IMR-90 (cell line): Measurements from ENCODE around the gene NRARP. TPM values are rescaled to one million over a fixed set of nuclear protein-coding genes. Genes with fewer than 3 reads are reported as not detected.

Experiments used
- ATAC-seq: fragments of 200-7000 bp; cut with Tn5 transposase; 2 replicates; pipeline ENCODE4 v1.9.1; 2020; ENCODE audit warnings: low read depth, mild to moderate bottlenecking, moderate library complexity
- BruUV-seq: library from RNA; stranded (reverse); fragments of 400-500 nt; replicated peaks from 2 replicates; lab custom pipeline; 2021; lab: Mats Ljungman, UMichigan
- CTCF ChIA-PET: fragments of 300-600 bp; formaldehyde crosslinking; extraction: SDS; loops from one replicate; lab custom pipeline; 2021; ENCODE audit warnings: antibody characterized with exemption; lab: Yijun Ruan, JAX
- POLR2A ChIA-PET: fragments of 300-600 bp; sonication (Branson Sonifier 250); formaldehyde crosslinking; loops from one replicate; lab custom pipeline; 2022; ENCODE audit warnings: antibody characterized with exemption; ENCODE audit not compliant: unreplicated experiment; lab: Charles Lee
- DNase-seq: peaks from one replicate; pipeline ENCODE4 v3.0.0; 2013
- H2AFZ ChIP-seq: replicated peaks from 2 replicates; pipeline ENCODE3; 2013; ENCODE audit warnings: low read length, mild to moderate bottlenecking; ENCODE audit not compliant: poor library complexity
- H2AK5ac ChIP-seq: 2 replicates; pipeline ENCODE4 v1.6.1; 2013; ENCODE audit warnings: low read depth, low read length, inconsistent platforms
- H2AK9ac ChIP-seq: replicated peaks from 2 replicates; pipeline ENCODE3; 2013; ENCODE audit warnings: mild to moderate bottlenecking, low read depth, low read length, moderate library complexity; ENCODE audit not compliant: poor library complexity
- H2BK120ac ChIP-seq: 2 replicates; pipeline ENCODE4 v1.6.1; 2013; ENCODE audit warnings: low read depth, low read length, inconsistent platforms
- H2BK15ac ChIP-seq: 3 replicates; pipeline ENCODE4 v1.6.1; 2013; ENCODE audit warnings: low read depth, low read length, inconsistent platforms
- H2BK20ac ChIP-seq: 2 replicates; pipeline ENCODE4 v1.6.1; 2013; ENCODE audit warnings: low read depth, mild to moderate bottlenecking, inconsistent platforms, low read length, moderate library complexity
- H2BK5ac ChIP-seq: 2 replicates; pipeline ENCODE4 v1.6.1; 2013; ENCODE audit warnings: mild to moderate bottlenecking, low read depth, low read length, inconsistent platforms; ENCODE audit not compliant: poor library complexity, severe bottlenecking
- H3K14ac ChIP-seq: replicated peaks from 2 replicates; pipeline ENCODE4 v1.6.1; 2013; ENCODE audit warnings: low read depth, low read length, inconsistent platforms
- H3K18ac ChIP-seq: 2 replicates; pipeline ENCODE4 v1.6.1; 2013; ENCODE audit warnings: low read depth, low read length, control low read depth
- H3K23ac ChIP-seq: 2 replicates; pipeline ENCODE4 v1.6.1; 2013; ENCODE audit warnings: low read depth, low read length, inconsistent platforms
- H3K27ac ChIP-seq: 2 replicates; pipeline ENCODE4 v1.5.1; 2013; ENCODE audit warnings: mild to moderate bottlenecking, control low read depth, low read length; ENCODE audit not compliant: insufficient read depth
- H3K27me3 ChIP-seq: 2 replicates; pipeline ENCODE4 v1.6.1; 2013; ENCODE audit warnings: low read length; ENCODE audit not compliant: control insufficient read depth, insufficient read depth
- H3K36me3 ChIP-seq: 2 replicates; pipeline ENCODE4 v1.6.1; 2013; ENCODE audit warnings: low read length, mixed read lengths; ENCODE audit not compliant: control insufficient read depth, insufficient read depth
- H3K4ac ChIP-seq: 2 replicates; pipeline ENCODE4 v1.6.1; 2013; ENCODE audit warnings: low read depth, low read length, inconsistent platforms
- H3K4me1 ChIP-seq: 2 replicates; pipeline ENCODE4 v1.6.1; 2013; ENCODE audit warnings: low read length, mixed read lengths; ENCODE audit not compliant: control insufficient read depth, insufficient read depth
- H3K4me2 ChIP-seq: 2 replicates; pipeline ENCODE4 v1.6.1; 2013; ENCODE audit warnings: low read depth, mild to moderate bottlenecking, control low read depth, low read length, moderate library complexity
- H3K4me3 ChIP-seq: 2 replicates; pipeline ENCODE4 v1.5.1; 2013; ENCODE audit warnings: low read depth, mild to moderate bottlenecking, control low read depth, low read length, moderate library complexity; ENCODE audit not compliant: insufficient read depth
- H3K56ac ChIP-seq: 2 replicates; pipeline ENCODE4 v1.6.1; 2013; ENCODE audit warnings: low read length, inconsistent platforms; ENCODE audit not compliant: insufficient read depth; ENCODE audit errors: extremely low read depth
- H3K79me1 ChIP-seq, 2 experiments: 2 replicates each; pipeline ENCODE4 v1.6.1; 2013; ENCODE audit warnings: low read length in 2 of 2, inconsistent platforms in 1 of 2, low read depth in 1 of 2
- H3K9ac ChIP-seq: 2 replicates; pipeline ENCODE4 v1.6.1; 2013; ENCODE audit warnings: low read depth, low read length, control low read depth
- H3K9me1 ChIP-seq: 2 replicates; pipeline ENCODE4 v1.6.1; 2013; ENCODE audit warnings: low read length, inconsistent platforms; ENCODE audit not compliant: insufficient read depth
- H3K9me3 ChIP-seq: 2 replicates; pipeline ENCODE4 v1.6.1; 2013; ENCODE audit warnings: low read length; ENCODE audit not compliant: control insufficient read depth, insufficient read depth
- H4K20me1 ChIP-seq: 2 replicates; pipeline ENCODE4 v1.6.1; 2013; ENCODE audit warnings: low read length, inconsistent platforms; ENCODE audit not compliant: insufficient read depth
- H4K5ac ChIP-seq: 2 replicates; pipeline ENCODE4 v1.6.1; 2013; ENCODE audit warnings: mild to moderate bottlenecking, low read depth, low read length, control low read depth
- H4K8ac ChIP-seq, 2 experiments: 2 replicates each; pipeline ENCODE4 v1.6.1; 2013; ENCODE audit warnings: low read depth in 2 of 2, low read length in 2 of 2, control low read depth in 1 of 2, inconsistent platforms in 1 of 2
- H4K91ac ChIP-seq: 2 replicates; pipeline ENCODE4 v1.6.1; 2013; ENCODE audit warnings: low read depth, low read length, inconsistent platforms; ENCODE audit not compliant: insufficient read depth
- BHLHE40 ChIP-seq: fragments of 150-350 bp; IDR thresholded peaks from 2 replicates; pipeline ENCODE4 v1.6.1; 2016; ENCODE audit warnings: mild to moderate bottlenecking, low read depth, low read length
- CEBPB ChIP-seq: IDR thresholded peaks from 2 replicates; pipeline ENCODE4 v1.6.1; 2012; ENCODE audit warnings: low read depth, low read length, improper control_type of control experiment
- CHD1 ChIP-seq: IDR thresholded peaks from 2 replicates; pipeline ENCODE4 v1.6.1; 2012; ENCODE audit warnings: low read depth, low read length, improper control_type of control experiment
- FOS ChIP-seq: fragments of 150-350 bp; IDR thresholded peaks from 2 replicates; pipeline ENCODE4 v1.6.1; 2016; ENCODE audit warnings: low read depth, low read length
- MAFK ChIP-seq: IDR thresholded peaks from 2 replicates; pipeline ENCODE4 v1.6.1; 2012; ENCODE audit warnings: low read depth, low read length, improper control_type of control experiment
- MAZ ChIP-seq: IDR thresholded peaks from 2 replicates; pipeline ENCODE4 v1.6.1; 2012; ENCODE audit warnings: low read depth, mild to moderate bottlenecking, low read length, improper control_type of control experiment, moderate library complexity, borderline replicate concordance
- POLR2A ChIP-seq: IDR thresholded peaks from 2 replicates; pipeline ENCODE4 v1.6.1; 2012; ENCODE audit warnings: mild to moderate bottlenecking, low read depth, low read length
- RAD21 ChIP-seq: IDR thresholded peaks from 2 replicates; pipeline ENCODE4 v1.6.1; 2012; ENCODE audit warnings: low read length, improper control_type of control experiment
- WGBS, 2 experiments: methylation state at CpG; one replicate each; pipeline versions ENCODE4 v1.1.5 to v1.1.7; 2013; ENCODE audit warnings: missing lambda C conversion rate in 2 of 2; ENCODE audit not compliant: insufficient read length in 1 of 2; ENCODE audit errors: extremely low coverage in 2 of 2; 5-methylcytosine and 5-hydroxymethylcytosine counted together
- dilution Hi-C: fragments of 300-500 bp; cut with HindIII; formaldehyde crosslinking; loops from one replicate; pipeline ENCODE4 v1.14.3; 2018; ENCODE audit warnings: low sequenced_read_pairs; ENCODE audit not compliant: unreplicated experiment
- in situ Hi-C: fragments of 300-500 bp; cut with MboI; formaldehyde crosslinking; loops from 3 replicates; pipeline ENCODE4 v1.14.3; 2019; ENCODE audit warnings: low sequenced_read_pairs, inconsistent platforms, mixed read lengths
- intact Hi-C: fragments of 100-400 bp; cut with micrococcal nuclease; formaldehyde crosslinking; loops from 2 replicates; pipeline ENCODE4 v1.10.0; 2022
- polyA plus RNA-seq, 3 experiments: library from polyadenylated mRNA; depleted of rRNA; stranded (reverse); fragments of >200 nt; gene quantifications; 2 replicates each; pipeline ENCODE4 v1.2.3, GENCODE V29; 2012; ENCODE audit warnings: low replicate concordance in 1 of 3
- total RNA-seq: library from RNA; depleted of rRNA; stranded (reverse); fragments of >200 nt; gene quantifications from 2 replicates; pipeline ENCODE4 v1.2.3, GENCODE V29; 2012
- TF ChIP-seq, protein P1 (sequence below): fragments of 150-350 bp; IDR thresholded peaks from 2 replicates; pipeline ENCODE4 v1.6.1; 2017; ENCODE audit warnings: mild to moderate bottlenecking, antibody characterized with exemption, low read length, low read depth

Gene NRARP
- total and polyA plus RNA-seq, 2 of the 4 experiments (the other 2 are of a cell fraction), result 0.15 TPM; not detected in 1

DNA sequence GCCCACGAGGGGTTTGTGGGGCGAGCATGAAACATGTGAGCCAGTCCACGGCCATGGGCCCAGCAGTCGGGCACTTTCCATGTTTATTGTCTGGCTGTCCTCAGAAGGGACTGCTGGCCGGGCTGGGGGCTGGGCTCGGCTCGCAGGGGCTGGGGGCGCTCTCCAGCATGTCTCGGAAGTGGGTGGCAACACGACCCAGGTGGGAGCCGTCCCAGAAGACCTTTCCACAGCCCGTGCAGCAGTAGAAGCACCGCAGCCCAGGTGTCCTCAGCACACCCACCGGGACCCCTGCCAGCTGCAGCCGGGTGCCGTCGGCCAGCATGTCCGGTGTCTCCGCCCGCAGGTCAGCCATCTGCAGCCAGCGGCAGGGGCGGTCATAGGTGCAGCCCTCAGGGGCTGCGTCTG, 4.8 kb upstream of the NRARP start:
- no peak overlapping the region for H2AFZ ChIP-seq
- BruUV-seq, result no TSS peak
- POLR2A ChIA-PET, result no interaction called here
- no peak overlapping the region for H2BK120ac ChIP-seq
- H4K20me1 ChIP-seq, result no peaks in the 10 kb centered on the region
- H3K14ac ChIP-seq, result no peak overlapping the region
- no peak overlapping the region for H4K5ac ChIP-seq
- 56% methylated on average over 16 of the region's 23 CpGs; no CpG with 5 or more reads in 1 of the 2 experiments for WGBS, 2 experiments
- peaks cover 6% of the 10 kb centered on the region; the same call in 1 of the 2 replicates for H3K27me3 ChIP-seq
- no peaks in the 10 kb centered on the region for H3K9me1 ChIP-seq
- H3K4me2 ChIP-seq, result no peak overlapping the region
- H3K4me3 ChIP-seq, result no peak overlapping the region
- no peak overlapping the region for H2AK9ac ChIP-seq
- no peaks in the 10 kb centered on the region; the same call in 1 of the 2 replicates for H3K4me1 ChIP-seq
- H4K91ac ChIP-seq, result no peak overlapping the region
- H2AK5ac ChIP-seq, result no peak overlapping the region
- TF ChIP-seq, protein P1, sequence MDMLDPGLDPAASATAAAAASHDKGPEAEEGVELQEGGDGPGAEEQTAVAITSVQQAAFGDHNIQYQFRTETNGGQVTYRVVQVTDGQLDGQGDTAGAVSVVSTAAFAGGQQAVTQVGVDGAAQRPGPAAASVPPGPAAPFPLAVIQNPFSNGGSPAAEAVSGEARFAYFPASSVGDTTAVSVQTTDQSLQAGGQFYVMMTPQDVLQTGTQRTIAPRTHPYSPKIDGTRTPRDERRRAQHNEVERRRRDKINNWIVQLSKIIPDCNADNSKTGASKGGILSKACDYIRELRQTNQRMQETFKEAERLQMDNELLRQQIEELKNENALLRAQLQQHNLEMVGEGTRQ, result no peak
- TF ChIP-seq CEBPB (no peak), FOS (no peak), POLR2A (no peak), BHLHE40 (no peak), MAFK (no peak), MAZ (no peak), CHD1 (no peak), RAD21 (no peak)
- ATAC-seq, result no peak
- no peak overlapping the region for H3K56ac ChIP-seq
- no peaks in the 10 kb centered on the region for H3K9me3 ChIP-seq
- H3K4ac ChIP-seq, result no peak overlapping the region
- H3K23ac ChIP-seq, result no peak overlapping the region
- H3K79me1 ChIP-seq, result no peaks in the 10 kb centered on the region
- intact Hi-C loops, result no loop called here
- no peak overlapping the region for H3K9ac ChIP-seq
- H2BK5ac ChIP-seq, result no peak overlapping the region
- no peak overlapping the region for H2BK20ac ChIP-seq
- no peak overlapping the region for H2BK15ac ChIP-seq
- in situ Hi-C loops, result no loop called here
- DNase-seq, result no peak
- dilution Hi-C loops, result no loop called here
- CTCF ChIA-PET, result no interaction called here
- H3K18ac ChIP-seq, result no peak overlapping the region
- no peak overlapping the region for H3K27ac ChIP-seq
- H3K36me3 ChIP-seq, result no peaks in the 10 kb centered on the region
- no peak overlapping the region for H4K8ac ChIP-seq
